Measurements from ENCODE around the gene DYNLRB2. TPM values are rescaled to one million over a fixed set of nuclear protein-coding genes. Genes with fewer than 3 reads are reported as not detected.

Gene DYNLRB2
- total RNA-seq, 1 donor from 2014 or later = not detected

DNA sequence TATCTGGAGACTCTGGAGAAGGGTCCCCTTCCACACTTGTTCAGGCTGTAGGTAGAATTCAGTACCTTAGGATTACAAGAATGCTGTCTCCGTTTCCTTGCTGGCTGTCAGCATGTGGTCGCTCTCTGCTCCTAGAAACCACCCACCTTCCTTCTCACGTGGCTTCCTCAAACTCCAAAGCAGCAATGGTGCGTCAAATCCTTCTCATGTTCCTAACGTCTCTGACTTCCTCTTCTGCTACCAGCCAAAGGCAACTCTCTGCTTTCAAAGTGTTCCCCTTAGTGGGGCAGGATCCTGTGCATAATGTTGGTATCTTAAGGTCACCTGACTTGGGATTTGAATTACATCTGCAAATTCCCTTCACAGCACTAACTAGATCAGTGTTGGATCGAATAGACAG, 30.9 kb upstream of the DYNLRB2 start:
- no peaks in the 10 kb centered on the region for H3K4me1 Mint-ChIP-seq
- TF ChIP-seq, protein P1, sequence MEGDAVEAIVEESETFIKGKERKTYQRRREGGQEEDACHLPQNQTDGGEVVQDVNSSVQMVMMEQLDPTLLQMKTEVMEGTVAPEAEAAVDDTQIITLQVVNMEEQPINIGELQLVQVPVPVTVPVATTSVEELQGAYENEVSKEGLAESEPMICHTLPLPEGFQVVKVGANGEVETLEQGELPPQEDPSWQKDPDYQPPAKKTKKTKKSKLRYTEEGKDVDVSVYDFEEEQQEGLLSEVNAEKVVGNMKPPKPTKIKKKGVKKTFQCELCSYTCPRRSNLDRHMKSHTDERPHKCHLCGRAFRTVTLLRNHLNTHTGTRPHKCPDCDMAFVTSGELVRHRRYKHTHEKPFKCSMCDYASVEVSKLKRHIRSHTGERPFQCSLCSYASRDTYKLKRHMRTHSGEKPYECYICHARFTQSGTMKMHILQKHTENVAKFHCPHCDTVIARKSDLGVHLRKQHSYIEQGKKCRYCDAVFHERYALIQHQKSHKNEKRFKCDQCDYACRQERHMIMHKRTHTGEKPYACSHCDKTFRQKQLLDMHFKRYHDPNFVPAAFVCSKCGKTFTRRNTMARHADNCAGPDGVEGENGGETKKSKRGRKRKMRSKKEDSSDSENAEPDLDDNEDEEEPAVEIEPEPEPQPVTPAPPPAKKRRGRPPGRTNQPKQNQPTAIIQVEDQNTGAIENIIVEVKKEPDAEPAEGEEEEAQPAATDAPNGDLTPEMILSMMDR (conservative IDR thresholded peaks at IDR 0.05) = no peak
- H3K36me3 Mint-ChIP-seq (ENCODE audit: low read depth) = no peaks in the 10 kb centered on the region
- H3K9me3 Mint-ChIP-seq = no peaks in the 10 kb centered on the region
- no peak overlapping the region for H3K27ac Mint-ChIP-seq (ENCODE audit: unreplicated experiment)
- H3K27me3 Mint-ChIP-seq (ENCODE audit: low read depth) = peaks cover 15% of the 10 kb centered on the region
- no peak overlapping the region for H3K4me3 Mint-ChIP-seq
- DNase-seq (ENCODE audit: low read depth, low spot score) = no peak

DNA sequence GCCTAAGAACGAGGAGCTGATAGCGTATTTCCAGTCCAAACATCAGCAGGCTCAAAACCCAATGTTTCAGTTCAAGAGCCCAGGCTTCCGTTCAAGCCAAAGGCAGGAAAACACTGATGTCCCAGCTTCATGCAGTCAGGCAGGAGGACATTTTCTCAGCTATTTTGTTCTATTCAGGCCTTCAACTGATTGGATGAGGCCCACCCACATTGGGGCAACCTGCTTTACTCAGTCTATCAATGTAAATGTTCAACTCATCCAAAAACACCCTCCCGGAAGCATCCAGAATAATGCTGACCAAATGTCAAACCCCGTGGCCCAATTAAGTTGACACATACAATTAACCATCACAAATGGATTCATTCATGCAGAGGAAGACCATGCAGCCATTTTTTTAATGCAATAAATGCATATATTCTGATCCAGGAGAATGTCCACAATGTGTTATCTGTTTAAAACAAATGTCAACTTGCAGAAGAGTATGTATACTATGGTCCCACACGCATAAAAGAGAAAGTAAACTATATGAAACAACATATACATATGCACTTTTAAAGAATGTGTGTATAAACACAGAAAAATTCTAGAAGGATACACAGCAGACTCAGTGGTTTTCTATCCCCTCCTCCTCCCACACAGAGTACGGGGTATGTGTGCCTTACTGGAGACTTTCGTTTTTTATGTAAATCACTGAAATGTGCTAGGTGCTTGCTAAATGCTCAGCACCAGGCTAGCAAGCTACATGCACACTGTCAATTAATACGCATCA, 28.8 kb upstream of the DYNLRB2 start:
- H3K4me3 Mint-ChIP-seq = no peak overlapping the region
- no peaks in the 10 kb centered on the region for H3K9me3 Mint-ChIP-seq
- H3K27me3 Mint-ChIP-seq (ENCODE audit: low read depth) = peaks cover 15% of the 10 kb centered on the region
- H3K27ac Mint-ChIP-seq (ENCODE audit: unreplicated experiment) = no peak overlapping the region
- no peaks in the 10 kb centered on the region for H3K36me3 Mint-ChIP-seq (ENCODE audit: low read depth)
- no peak for DNase-seq (ENCODE audit: low read depth, low spot score)
- TF ChIP-seq, protein P1 (conservative IDR thresholded peaks at IDR 0.05) = no peak
- no peaks in the 10 kb centered on the region for H3K4me1 Mint-ChIP-seq

DNA sequence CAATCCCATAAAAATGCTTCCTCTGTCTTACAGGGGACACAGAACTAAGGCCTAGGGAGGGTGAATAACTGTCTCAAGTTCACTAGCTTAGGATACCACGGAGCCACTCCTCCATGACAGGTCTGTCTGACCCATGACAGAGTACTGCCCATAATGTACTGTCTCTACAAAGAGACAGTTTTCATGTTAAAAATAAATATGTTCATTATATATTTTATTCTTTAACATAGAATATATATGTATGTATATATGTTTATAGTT, 28.3 kb upstream of the DYNLRB2 start:
- Mint-ChIP-seq H3K4me3 (no peak overlapping the region), H3K27ac (ENCODE audit: unreplicated experiment) (no peak overlapping the region)

DNA sequence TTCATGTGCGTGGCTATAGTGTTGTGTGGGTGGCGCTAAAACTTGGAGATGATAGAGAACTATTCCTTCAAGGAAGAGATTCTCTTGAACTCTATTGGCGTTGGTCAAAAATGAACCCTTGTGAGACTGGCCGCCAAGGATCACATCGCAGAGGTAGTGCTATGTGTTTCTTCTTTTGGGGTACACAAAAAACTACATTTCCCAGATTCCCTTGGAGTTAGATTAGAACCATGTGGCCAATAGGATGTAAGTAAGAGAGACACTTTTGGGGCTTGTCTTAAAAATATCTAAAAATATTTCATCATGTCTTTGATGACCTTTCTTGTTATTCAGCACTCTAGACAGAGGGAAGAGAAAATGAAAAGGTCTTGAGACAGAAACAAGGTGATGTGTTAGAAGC, 25.4 kb upstream of the DYNLRB2 start:
- no peak overlapping the region for H3K4me3 Mint-ChIP-seq
- H3K9me3 Mint-ChIP-seq = no peaks in the 10 kb centered on the region
- DNase-seq (ENCODE audit: low read depth, low spot score) = no peak
- no peaks in the 10 kb centered on the region for H3K4me1 Mint-ChIP-seq
- H3K36me3 Mint-ChIP-seq (ENCODE audit: low read depth) = no peaks in the 10 kb centered on the region
- H3K27ac Mint-ChIP-seq (ENCODE audit: unreplicated experiment) = no peak overlapping the region
- H3K27me3 Mint-ChIP-seq (ENCODE audit: low read depth) = peaks cover 14% of the 10 kb centered on the region
- TF ChIP-seq, protein P1 (conservative IDR thresholded peaks at IDR 0.05) = no peak

More for the DNA sequence above, 28.3 kb upstream of the DYNLRB2 start:
- Mint-ChIP-seq H3K9me3 (no peaks in the 10 kb centered on the region), H3K27me3 (ENCODE audit: low read depth) (peaks cover 15% of the 10 kb centered on the region), H3K4me1 (no peaks in the 10 kb centered on the region), H3K36me3 (ENCODE audit: low read depth) (no peaks in the 10 kb centered on the region)
- TF ChIP-seq, protein P1 (conservative IDR thresholded peaks at IDR 0.05) = no peak
- no peak for DNase-seq (ENCODE audit: low read depth, low spot score)

DNA sequence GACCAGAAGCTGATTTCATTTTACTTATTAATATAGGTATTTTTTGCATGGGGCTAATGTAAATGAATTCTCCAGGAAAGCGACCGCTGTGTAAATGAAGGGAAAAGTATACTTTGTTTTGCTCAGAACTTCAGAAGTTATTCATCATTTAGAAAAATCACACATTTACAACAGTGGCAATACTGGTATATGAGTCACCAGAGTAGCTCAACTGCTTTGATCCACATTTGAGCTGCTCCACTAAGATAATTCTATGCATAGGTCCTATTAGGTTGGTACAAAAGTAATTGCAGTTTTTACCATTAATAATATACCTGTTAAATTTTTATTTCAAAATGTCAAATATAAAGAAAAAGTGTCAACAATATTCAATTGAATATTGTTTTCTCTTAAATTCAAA, 22.9 kb upstream of the DYNLRB2 start:
- Mint-ChIP-seq H3K9me3 (no peaks in the 10 kb centered on the region), H3K4me3 (no peak overlapping the region), H3K36me3 (ENCODE audit: low read depth) (no peaks in the 10 kb centered on the region), H3K4me1 (no peaks in the 10 kb centered on the region), H3K27ac (ENCODE audit: unreplicated experiment) (no peak overlapping the region), H3K27me3 (ENCODE audit: low read depth) (peaks cover 14% of the 10 kb centered on the region)
- TF ChIP-seq, protein P1 (conservative IDR thresholded peaks at IDR 0.05) = no peak
- no peak for DNase-seq (ENCODE audit: low read depth, low spot score)
